ENCODE results near the gene RNF41. TPM values are rescaled to one million over a fixed set of nuclear protein-coding genes. Genes with fewer than 3 reads are reported as not detected.
A peak's percentile ranks its signal among the peaks of the same experiment; 100 is the strongest.

RNF41 gene
- total and polyA plus RNA-seq, 2 of the 13 experiments (the other 11 are each of a cell fraction or from before 2014, with no cell fraction given) = 27.1 to 39.4 TPM

GRCh38 chr12:56267443-56268071 is 45.8 kb upstream of the RNF41 start (continued):
- 0 out of 2 replicates have a peak, but pooled peaks have one; percentile 6 for TF ChIP-seq MTF2 (CRISPR knock-in tag; IDR thresholded peaks at IDR 0.05; ENCODE audit: borderline replicate concordance)
- TF ChIP-seq ZNF557 (CRISPR knock-in tag; IDR thresholded peaks at IDR 0.05) = no peak
- peak; percentile 50 for TF ChIP-seq MTERF4 (CRISPR knock-in tag; IDR thresholded peaks at IDR 0.05)
- TF ChIP-seq ZNF609 (CRISPR knock-in tag; IDR thresholded peaks at IDR 0.05; ENCODE audit: borderline replicate concordance) = no peak
- TF ChIP-seq ATAD3A (CRISPR knock-in tag; IDR thresholded peaks at IDR 0.05) = no peak
- no peak for TF ChIP-seq ZNF737 (CRISPR knock-in tag; IDR thresholded peaks at IDR 0.05; ENCODE audit: borderline replicate concordance)
- peak; percentile 73; the same call in 1 of the 2 replicates for TF ChIP-seq ZNF281 (CRISPR knock-in tag; IDR thresholded peaks at IDR 0.05; ENCODE audit: borderline replicate concordance)
- TF ChIP-seq RXRA (CRISPR knock-in tag; IDR thresholded peaks at IDR 0.05) = peak; percentile 98
- TF ChIP-seq ZFP82 (CRISPR knock-in tag; IDR thresholded peaks at IDR 0.05; ENCODE audit: borderline replicate concordance) = no peak
- TF ChIP-seq NR2F2 (IDR thresholded peaks at IDR 0.05; ENCODE audit: borderline replicate concordance, low read depth) = no peak; the same call in 1 of the 2 replicates
- no peak for TF ChIP-seq ZNF720 (CRISPR knock-in tag; IDR thresholded peaks at IDR 0.05)
- TF ChIP-seq ZGPAT (CRISPR knock-in tag; IDR thresholded peaks at IDR 0.05) = no peak
- TF ChIP-seq ZBTB10 (CRISPR knock-in tag; IDR thresholded peaks at IDR 0.05; ENCODE audit: borderline replicate concordance) = no peak
- no peak for TF ChIP-seq HCFC1 (IDR thresholded peaks at IDR 0.05; ENCODE audit: low read depth, low read length)
- no peak for TF ChIP-seq SMAD3 (CRISPR knock-in tag; IDR thresholded peaks at IDR 0.05)
- TF ChIP-seq HDAC6 (IDR thresholded peaks at IDR 0.05; ENCODE audit: low read depth, low read length) = no peak
- no peak for TF ChIP-seq POLR2G (IDR thresholded peaks at IDR 0.05; ENCODE audit: low read depth, low read length)

Data from HepG2 (cell line).